Neural cell (in vitro differentiated cells): ENCODE measurements around the gene JMJD7. TPM values are rescaled to one million over a fixed set of nuclear protein-coding genes. Genes with fewer than 3 reads are reported as not detected.
A peak's percentile ranks its signal among the peaks of the same experiment; 100 is the strongest.

ENCODE experiments used
- H2AFZ ChIP-seq: fragments of 200-600, 300-800 bp; sonication (generic), shearing (Covaris generic); 2 replicates; pipeline ENCODE4 v1.6.0; 2014; ENCODE audit warnings: low read depth, mild to moderate bottlenecking, antibody characterized with exemption, low read length, moderate library complexity
- H3F3A ChIP-seq: fragments of 200-600 bp; shearing (Covaris generic); 2 replicates; pipeline ENCODE4 v1.6.1; 2016; ENCODE audit warnings: mild to moderate bottlenecking, moderate library complexity, mixed read lengths, antibody characterized with exemption, low read length; ENCODE audit not compliant: insufficient read depth, poor library complexity, severe bottlenecking
- H3K27ac ChIP-seq: fragments of 200-600, 300-800 bp; sonication (generic), shearing (Covaris generic); 2 replicates; pipeline ENCODE4 v1.5.1; 2014; ENCODE audit warnings: mild to moderate bottlenecking, low read length, moderate library complexity
- H3K27me3 ChIP-seq: fragments of 300-800, 200-600 bp; sonication (generic), shearing (Covaris generic); 2 replicates; pipeline ENCODE4 v1.6.0; 2014; ENCODE audit warnings: mild to moderate bottlenecking, low read depth, low read length, moderate library complexity; ENCODE audit not compliant: insufficient read depth
- H3K36me3 ChIP-seq: fragments of 300-800, 200-600 bp; sonication (generic), shearing (Covaris generic); 2 replicates; pipeline ENCODE4 v1.5.1; 2014; ENCODE audit warnings: mild to moderate bottlenecking, antibody characterized with exemption, low read length, moderate library complexity; ENCODE audit not compliant: insufficient read depth
- H3K4me2 ChIP-seq: fragments of 300-800, 200-600 bp; sonication (generic), shearing (Covaris generic); 2 replicates; pipeline ENCODE4 v1.6.0; 2014; ENCODE audit warnings: mild to moderate bottlenecking, low read length
- H3K4me3 ChIP-seq: fragments of 300-800, 200-600 bp; sonication (generic), shearing (Covaris generic); 2 replicates; pipeline ENCODE4 v1.5.1; 2014; ENCODE audit warnings: mild to moderate bottlenecking, low read length, moderate library complexity
- H3K79me2 ChIP-seq: fragments of 200-600 bp; shearing (Covaris generic); replicated peaks from 2 replicates; pipeline ENCODE4 v1.6.0; 2014; ENCODE audit warnings: mild to moderate bottlenecking, low read length, moderate library complexity; ENCODE audit not compliant: insufficient read depth
- H3K9ac ChIP-seq: fragments of 300-800, 200-600 bp; sonication (generic), shearing (Covaris generic); 2 replicates; pipeline ENCODE4 v1.6.1; 2016; ENCODE audit warnings: mild to moderate bottlenecking, low read length, mixed read lengths
- H3K9me2 ChIP-seq: fragments of 200-600 bp; shearing (Covaris generic); 2 replicates; pipeline ENCODE4 v1.6.1; 2016; ENCODE audit warnings: mild to moderate bottlenecking, low read length, mixed read lengths; ENCODE audit not compliant: insufficient read depth
- H3K9me3 ChIP-seq: fragments of 200-600, 300-800 bp; sonication (generic), shearing (Covaris generic); 2 replicates; pipeline ENCODE4 v1.6.1; 2016; ENCODE audit warnings: mild to moderate bottlenecking, mixed run types, low read length, moderate library complexity, mixed read lengths
- H4K20me1 ChIP-seq: fragments of 200-600 bp; shearing (Covaris generic); 2 replicates; pipeline ENCODE4 v1.6.1; 2016; ENCODE audit warnings: mild to moderate bottlenecking, mixed run types; ENCODE audit not compliant: insufficient read depth
- EP300 ChIP-seq: fragments of 450-650 bp; conservative IDR thresholded peaks from 2 replicates; pipeline ENCODE4 v1.6.1; 2014; ENCODE audit warnings: antibody characterized with exemption, mild to moderate bottlenecking, moderate library complexity; ENCODE audit not compliant: poor library complexity, severe bottlenecking
- EZH2 ChIP-seq: fragments of 200-600, 300-800 bp; shearing (Covaris generic), sonication (generic); IDR thresholded peaks from 2 replicates; pipeline ENCODE4 v1.6.1; 2014; ENCODE audit warnings: antibody characterized with exemption, low read length, borderline replicate concordance, mild to moderate bottlenecking; ENCODE audit not compliant: insufficient read depth, poor library complexity, severe bottlenecking
- RAD21 ChIP-seq: fragments of 450-650 bp; conservative IDR thresholded peaks from 2 replicates; pipeline ENCODE4 v1.6.1; 2014; ENCODE audit warnings: antibody characterized with exemption, mild to moderate bottlenecking, moderate library complexity
- SMC3 ChIP-seq: fragments of 450-650 bp; conservative IDR thresholded peaks from 2 replicates; pipeline ENCODE4 v1.6.1; 2014; ENCODE audit warnings: antibody characterized with exemption, mild to moderate bottlenecking, moderate library complexity; ENCODE audit not compliant: poor library complexity
- TAF1 ChIP-seq: IDR thresholded peaks from 2 replicates; pipeline ENCODE4 v1.6.1; 2012; ENCODE audit warnings: low read depth
- polyA plus RNA-seq: library from polyadenylated mRNA; depleted of rRNA; stranded (reverse); fragments of >200 nt; gene quantifications from 2 replicates; pipeline ENCODE4 v1.2.3, GENCODE V29; 2014
- TF ChIP-seq, protein P1 (sequence below): fragments of 450-650 bp; IDR thresholded peaks from 2 replicates; pipeline ENCODE4 v1.5.1; 2014; ENCODE audit warnings: antibody characterized with exemption, mild to moderate bottlenecking, moderate library complexity; ENCODE audit not compliant: poor library complexity, severe bottlenecking

The JMJD7 gene
- polyA plus RNA-seq, 1 donor from 2014 or later, result 14.0 TPM

GRCh38 chr15:41825145-41825544 lies 2.7 kb upstream of the JMJD7 start:
- Histone ChIP-seq H3K36me3 (no peaks in the 10 kb centered on the region), H3K9me2 (no peaks in the 10 kb centered on the region), H3F3A (no peaks in the 10 kb centered on the region), H3K9me3 (no peaks in the 10 kb centered on the region), H3K27me3 (no peaks in the 10 kb centered on the region), H3K4me3 (no peak overlapping the region), H3K9ac (no peak overlapping the region), H3K79me2 (peaks cover 3% of the 10 kb centered on the region), H4K20me1 (no peaks in the 10 kb centered on the region), H3K27ac (no peak overlapping the region), H3K4me2 (no peak overlapping the region), H2AFZ (no peak overlapping the region)
- no peak for TF ChIP-seq SMC3
- no peak for TF ChIP-seq RAD21

DNA sequence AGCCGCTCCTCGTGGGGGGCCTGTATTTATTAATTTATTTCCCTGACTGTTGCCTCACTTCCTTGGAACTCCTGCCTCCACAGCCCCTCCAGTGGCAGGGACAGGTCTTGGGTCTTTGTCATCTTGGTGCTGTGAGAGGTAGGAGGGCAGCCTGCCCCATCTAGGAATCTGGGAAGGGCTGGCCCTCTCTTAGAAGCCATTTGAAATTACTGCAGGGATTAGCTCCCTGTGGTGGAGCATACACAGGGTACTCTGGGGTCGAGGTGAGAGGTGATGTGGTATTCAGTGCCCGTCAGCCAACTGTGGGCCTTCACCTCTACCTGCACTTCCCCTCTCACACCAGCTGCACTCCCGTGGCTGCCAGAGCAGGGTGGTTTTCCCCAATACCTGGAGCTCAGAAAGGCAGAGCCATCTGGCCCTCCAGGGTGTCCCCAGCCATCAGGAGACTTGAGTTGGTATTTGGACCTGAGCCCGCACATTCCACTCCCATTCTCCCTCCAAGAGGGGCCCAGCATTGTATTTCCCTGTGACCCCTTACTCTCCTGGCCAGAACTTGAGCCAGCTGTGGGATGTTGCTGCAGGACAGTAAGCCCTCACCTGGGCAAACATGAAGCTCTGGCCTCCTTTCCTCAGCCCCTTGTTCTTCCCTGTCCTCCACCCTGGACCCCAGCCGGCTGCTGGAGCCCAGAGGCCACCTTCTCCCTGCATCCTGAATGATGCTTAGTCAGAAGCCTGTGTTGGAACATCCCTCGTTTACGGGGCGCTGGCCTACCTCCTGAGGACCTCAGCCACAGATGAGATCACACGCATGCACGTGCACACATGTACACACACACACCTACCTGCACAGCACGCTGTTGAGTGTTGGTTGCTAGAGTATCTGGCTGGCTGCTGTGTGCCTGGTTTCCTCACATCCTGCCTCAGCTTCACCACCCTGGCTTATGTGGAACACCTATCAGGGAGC lies 2.0 kb upstream of the JMJD7 start:
- Histone ChIP-seq H3K27me3 (no peaks in the 10 kb centered on the region), H3K9me2 (no peaks in the 10 kb centered on the region), H4K20me1 (no peaks in the 10 kb centered on the region), H2AFZ (no peak overlapping the region), H3K27ac (no peak overlapping the region), H3K4me3 (no peak overlapping the region), H3K9me3 (no peaks in the 10 kb centered on the region), H3K4me2 (no peak overlapping the region), H3K36me3 (no peaks in the 10 kb centered on the region), H3K9ac (no peak overlapping the region), H3K79me2 (peaks cover 3% of the 10 kb centered on the region), H3F3A (no peaks in the 10 kb centered on the region)
- TF ChIP-seq, protein P1, sequence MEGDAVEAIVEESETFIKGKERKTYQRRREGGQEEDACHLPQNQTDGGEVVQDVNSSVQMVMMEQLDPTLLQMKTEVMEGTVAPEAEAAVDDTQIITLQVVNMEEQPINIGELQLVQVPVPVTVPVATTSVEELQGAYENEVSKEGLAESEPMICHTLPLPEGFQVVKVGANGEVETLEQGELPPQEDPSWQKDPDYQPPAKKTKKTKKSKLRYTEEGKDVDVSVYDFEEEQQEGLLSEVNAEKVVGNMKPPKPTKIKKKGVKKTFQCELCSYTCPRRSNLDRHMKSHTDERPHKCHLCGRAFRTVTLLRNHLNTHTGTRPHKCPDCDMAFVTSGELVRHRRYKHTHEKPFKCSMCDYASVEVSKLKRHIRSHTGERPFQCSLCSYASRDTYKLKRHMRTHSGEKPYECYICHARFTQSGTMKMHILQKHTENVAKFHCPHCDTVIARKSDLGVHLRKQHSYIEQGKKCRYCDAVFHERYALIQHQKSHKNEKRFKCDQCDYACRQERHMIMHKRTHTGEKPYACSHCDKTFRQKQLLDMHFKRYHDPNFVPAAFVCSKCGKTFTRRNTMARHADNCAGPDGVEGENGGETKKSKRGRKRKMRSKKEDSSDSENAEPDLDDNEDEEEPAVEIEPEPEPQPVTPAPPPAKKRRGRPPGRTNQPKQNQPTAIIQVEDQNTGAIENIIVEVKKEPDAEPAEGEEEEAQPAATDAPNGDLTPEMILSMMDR, result no peak
- TF ChIP-seq SMC3 (no peak), EZH2 (no peak), TAF1 (no peak), EP300 (no peak)

DNA sequence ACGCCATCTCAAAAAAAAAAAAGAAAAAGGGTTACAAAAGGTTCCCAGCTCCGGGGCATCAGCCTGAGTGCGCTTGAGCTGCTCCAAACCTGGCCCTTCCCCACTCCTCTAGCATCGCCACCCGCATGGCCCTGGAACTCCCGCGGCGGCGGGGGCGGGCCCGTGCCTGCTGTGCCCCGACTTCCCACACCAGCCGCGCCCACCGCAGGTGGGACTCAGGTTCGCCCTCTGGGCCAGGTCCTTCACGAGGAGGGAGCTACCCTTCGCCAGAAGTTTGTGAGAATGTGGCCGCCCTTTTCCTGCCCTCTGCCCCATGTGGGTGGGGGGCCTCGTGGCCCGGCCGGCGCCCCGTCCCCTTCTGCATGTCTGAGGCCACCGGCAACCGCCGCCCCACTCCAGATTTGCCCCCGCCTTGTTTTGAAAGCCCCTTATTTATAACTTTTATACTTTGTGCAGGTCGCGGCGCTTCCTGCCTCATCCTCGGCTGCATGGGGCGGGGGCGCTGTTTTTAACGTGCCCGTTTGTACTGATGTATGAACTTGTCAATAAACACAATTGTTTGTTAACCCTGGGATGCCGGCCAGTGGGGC lies 507 bp upstream of the JMJD7 start:
- Histone ChIP-seq H2AFZ (no peak overlapping the region), H3K9me3 (no peaks in the 10 kb centered on the region), H3K4me2 (peak overlapping the region; percentile 70), H3K27me3 (no peaks in the 10 kb centered on the region), H3K27ac (no peak overlapping the region), H3K9ac (peak overlapping the region; percentile 50), H3K9me2 (no peaks in the 10 kb centered on the region), H3K36me3 (no peaks in the 10 kb centered on the region), H3F3A (no peaks in the 10 kb centered on the region), H4K20me1 (no peaks in the 10 kb centered on the region), H3K4me3 (peak overlapping the region; percentile 97), H3K79me2 (peaks cover 3% of the 10 kb centered on the region)
- TF ChIP-seq, protein P1, result peak; percentile 19
- no peak for TF ChIP-seq EZH2
